ENCODE measurements around the gene IGSF9. TPM values are rescaled to one million over a fixed set of nuclear protein-coding genes. Genes with fewer than 3 reads are reported as not detected.

Gene IGSF9, protein sequence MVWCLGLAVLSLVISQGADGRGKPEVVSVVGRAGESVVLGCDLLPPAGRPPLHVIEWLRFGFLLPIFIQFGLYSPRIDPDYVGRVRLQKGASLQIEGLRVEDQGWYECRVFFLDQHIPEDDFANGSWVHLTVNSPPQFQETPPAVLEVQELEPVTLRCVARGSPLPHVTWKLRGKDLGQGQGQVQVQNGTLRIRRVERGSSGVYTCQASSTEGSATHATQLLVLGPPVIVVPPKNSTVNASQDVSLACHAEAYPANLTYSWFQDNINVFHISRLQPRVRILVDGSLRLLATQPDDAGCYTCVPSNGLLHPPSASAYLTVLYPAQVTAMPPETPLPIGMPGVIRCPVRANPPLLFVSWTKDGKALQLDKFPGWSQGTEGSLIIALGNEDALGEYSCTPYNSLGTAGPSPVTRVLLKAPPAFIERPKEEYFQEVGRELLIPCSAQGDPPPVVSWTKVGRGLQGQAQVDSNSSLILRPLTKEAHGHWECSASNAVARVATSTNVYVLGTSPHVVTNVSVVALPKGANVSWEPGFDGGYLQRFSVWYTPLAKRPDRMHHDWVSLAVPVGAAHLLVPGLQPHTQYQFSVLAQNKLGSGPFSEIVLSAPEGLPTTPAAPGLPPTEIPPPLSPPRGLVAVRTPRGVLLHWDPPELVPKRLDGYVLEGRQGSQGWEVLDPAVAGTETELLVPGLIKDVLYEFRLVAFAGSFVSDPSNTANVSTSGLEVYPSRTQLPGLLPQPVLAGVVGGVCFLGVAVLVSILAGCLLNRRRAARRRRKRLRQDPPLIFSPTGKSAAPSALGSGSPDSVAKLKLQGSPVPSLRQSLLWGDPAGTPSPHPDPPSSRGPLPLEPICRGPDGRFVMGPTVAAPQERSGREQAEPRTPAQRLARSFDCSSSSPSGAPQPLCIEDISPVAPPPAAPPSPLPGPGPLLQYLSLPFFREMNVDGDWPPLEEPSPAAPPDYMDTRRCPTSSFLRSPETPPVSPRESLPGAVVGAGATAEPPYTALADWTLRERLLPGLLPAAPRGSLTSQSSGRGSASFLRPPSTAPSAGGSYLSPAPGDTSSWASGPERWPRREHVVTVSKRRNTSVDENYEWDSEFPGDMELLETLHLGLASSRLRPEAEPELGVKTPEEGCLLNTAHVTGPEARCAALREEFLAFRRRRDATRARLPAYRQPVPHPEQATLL
- 3.9 TPM for total RNA-seq

GRCh38 chr1:159945483-159946241, at the start of gene IGSF9:
TSS of gene IGSF9 (minus strand) at chr1:159945613. CDS start at chr1:159943454, 2,159 bp downstream.

GRCh38 chr1:159953536-159954515, 8.4 kb upstream of the IGSF9 start, which contains the start of gene SLAMF9:
TSS of gene SLAMF9 (minus strand) at chr1:159954237. CDS start at chr1:159954137, 100 bp downstream.

GRCh38 chr1:159924791-159925718, 20.4 kb downstream of the IGSF9 start, which contains the start of gene TAGLN2:
TSS of gene TAGLN2 (minus strand) at chr1:159925507. CDS start at chr1:159920509, 4,998 bp downstream.

GRCh38 chr1:159900086-159900680, 45.2 kb downstream of the IGSF9 start, which contains the start of gene CFAP45:
TSS of gene CFAP45 (minus strand) at chr1:159900165. CDS start at chr1:159900098, 67 bp downstream.

Small RNAs within 50 kb of the gene (small RNA-seq; reads per million reads assigned to genes)
- gene MIR4259: not detected

Other genes with a start within 250 kb of the IGSF9 start
- gene CRP, start 231.0 kb downstream of the IGSF9 start, total RNA-seq: not detected
- 19.6 TPM for gene DUSP23, start 164.7 kb downstream of the IGSF9 start, total RNA-seq
- not detected for gene FCRL6, start 143.3 kb downstream of the IGSF9 start, total RNA-seq
- not detected for gene SLAMF8, start 118.7 kb downstream of the IGSF9 start, total RNA-seq
- gene VSIG8, start 83.0 kb downstream of the IGSF9 start, total RNA-seq: not detected
- 5.8 TPM for gene CFAP45, start 45.4 kb downstream of the IGSF9 start, total RNA-seq
- 27.9 TPM for gene TAGLN2, start 20.1 kb downstream of the IGSF9 start, total RNA-seq
- gene SLAMF9, start 8.6 kb upstream of the IGSF9 start, total RNA-seq: not detected
- gene PIGM, start 86.4 kb upstream of the IGSF9 start, total RNA-seq: 9.9 TPM
- gene KCNJ10, start 124.5 kb upstream of the IGSF9 start, total RNA-seq: 5.5 TPM
- 18.5 TPM for gene KCNJ9, start 135.9 kb upstream of the IGSF9 start, total RNA-seq
- gene IGSF8, start 153.0 kb upstream of the IGSF9 start, total RNA-seq: 45.7 TPM
- 131 TPM for gene ATP1A2, start 170.1 kb upstream of the IGSF9 start, total RNA-seq
- gene ATP1A4, start 206.0 kb upstream of the IGSF9 start, total RNA-seq: under 0.01 TPM
- 0.92 TPM for gene CASQ1, start 245.0 kb upstream of the IGSF9 start, total RNA-seq